Peyer's patch (tissue), 4 donors: ENCODE measurements around the gene ARMC9.

Experiments used
- CTCF ChIP-seq, 6 experiments: fragments of 450-650 bp in 4 of 6; fragments of 200-600 bp in 2 of 6; sonication (generic) in 1 of 6; IDR thresholded peaks; one replicate each; pipeline ENCODE4 v1.5.1; 2017 to 2019; ENCODE audit warnings: antibody characterized with exemption in 6 of 6, mild to moderate bottlenecking in 3 of 6, moderate library complexity in 1 of 6
- POLR2A ChIP-seq, 2 donors: fragments of 450-650 bp; IDR thresholded peaks; one replicate each; pipeline ENCODE4 v1.5.1; 2017; ENCODE audit warnings: antibody characterized with exemption in 2 of 2, mild to moderate bottlenecking in 2 of 2, moderate library complexity in 2 of 2

- TF ChIP-seq POLR2A (IDR thresholded peaks at IDR 0.05) (no peak), CTCF (IDR thresholded peaks at IDR 0.05) (peak in 1 of 6 experiments; percentile 15)
Observed at GRCh38 chr2:231361701-231362554, 163.5 kb downstream of the ARMC9 start.
